PC-9 (cell line): ENCODE results near the gene NSMCE1. TPM values are rescaled to one million over a fixed set of nuclear protein-coding genes. Genes with fewer than 3 reads are reported as not detected.

Experiments
- BruUV-seq: library from RNA; stranded (reverse); fragments of 400-500 nt; replicated peaks from 2 replicates; lab custom pipeline; 2021; lab: Mats Ljungman, UMichigan
- CTCF ChIA-PET: fragments of 300-600 bp; sonication (Branson Sonifier 250); formaldehyde crosslinking; loops from one replicate; lab custom pipeline; 2022; ENCODE audit warnings: antibody characterized with exemption; lab: Charles Lee
- POLR2A ChIA-PET: fragments of 300-600 bp; sonication (Branson Sonifier 250); formaldehyde crosslinking; loops from one replicate; lab custom pipeline; 2022; ENCODE audit warnings: antibody characterized with exemption; ENCODE audit not compliant: unreplicated experiment; lab: Charles Lee
- DNase-seq, 2 experiments: peaks; one replicate each; pipeline versions ENCODE4 v3.0.0 to v3.0.0-alpha.2; 2015 to 2022; ENCODE audit warnings: mixed read lengths in 1 of 2
- H2AFZ ChIP-seq: fragments of 200-600 bp; sonication (generic); 2 replicates; pipeline ENCODE4 v1.8.1; 2017; ENCODE audit warnings: antibody characterized with exemption
- H3F3A ChIP-seq: fragments of 200-600 bp; sonication (generic); 2 replicates; pipeline ENCODE4 v1.8.1; 2017; ENCODE audit warnings: antibody characterized with exemption, mild to moderate bottlenecking, low read depth; ENCODE audit not compliant: insufficient read depth
- H3K27ac ChIP-seq: fragments of 200-600 bp; sonication (generic); 2 replicates; pipeline ENCODE4 v1.6.1; 2016; ENCODE audit warnings: mixed run types
- H3K27me3 ChIP-seq: fragments of 200-600 bp; sonication (generic); 2 replicates; pipeline ENCODE4 v1.6.1; 2016; ENCODE audit warnings: low read depth, mixed run types; ENCODE audit not compliant: insufficient read depth
- H3K36me3 ChIP-seq: fragments of 200-600 bp; sonication (generic); 2 replicates; pipeline ENCODE4 v1.6.1; 2016; ENCODE audit warnings: low read depth, mixed run types
- H3K4me1 ChIP-seq: fragments of 200-600 bp; sonication (generic); replicated peaks from 2 replicates; pipeline ENCODE4 v1.6.1; 2016; ENCODE audit warnings: mixed run types; ENCODE audit not compliant: insufficient read depth
- H3K4me2 ChIP-seq: fragments of 200-600 bp; sonication (generic); 2 replicates; pipeline ENCODE4 v1.6.1; 2017; ENCODE audit warnings: mixed run types
- H3K4me3 ChIP-seq: fragments of 200-600 bp; sonication (generic); 2 replicates; pipeline ENCODE4 v1.6.1; 2016; ENCODE audit warnings: mixed run types
- H3K79me2 ChIP-seq: fragments of 200-600 bp; sonication (generic); 2 replicates; pipeline ENCODE4 v1.6.1; 2017; ENCODE audit warnings: low read depth, mixed run types
- H3K9me2 ChIP-seq: fragments of 200-600 bp; sonication (generic); 2 replicates; pipeline ENCODE4 v1.8.1; 2017; ENCODE audit warnings: mild to moderate bottlenecking; ENCODE audit not compliant: insufficient read depth
- H3K9me3 ChIP-seq: fragments of 200-600 bp; sonication (generic); 2 replicates; pipeline ENCODE4 v1.8.1; 2016; ENCODE audit warnings: low read depth; ENCODE audit not compliant: insufficient read depth
- H4K20me1 ChIP-seq: fragments of 200-600 bp; sonication (generic); 2 replicates; pipeline ENCODE4 v1.8.1; 2017; ENCODE audit not compliant: insufficient read depth
- EZH2 ChIP-seq: fragments of 200-600 bp; sonication (generic); IDR thresholded peaks from 2 replicates; pipeline ENCODE4 v1.8.0; 2017; ENCODE audit warnings: antibody characterized with exemption, low read depth
- intact Hi-C: fragments of 100-400 bp; cut with micrococcal nuclease; formaldehyde crosslinking; loops from one replicate; pipeline ENCODE4 v1.10.0; 2022; ENCODE audit not compliant: unreplicated experiment
- total RNA-seq: library from RNA; stranded (reverse); gene quantifications from 2 replicates; pipeline ENCODE4 v1.2.3, GENCODE V29; 2021
- TF ChIP-seq, protein P1 (sequence below): fragments of 200-600 bp; sonication (generic); conservative IDR thresholded peaks from 2 replicates; pipeline ENCODE4 v1.6.1; 2017; ENCODE audit warnings: mixed run types, antibody characterized with exemption, mild to moderate bottlenecking, moderate library complexity

NSMCE1 gene
- total RNA-seq, 1 experiment from 2014 or later, result 114 TPM

DNA sequence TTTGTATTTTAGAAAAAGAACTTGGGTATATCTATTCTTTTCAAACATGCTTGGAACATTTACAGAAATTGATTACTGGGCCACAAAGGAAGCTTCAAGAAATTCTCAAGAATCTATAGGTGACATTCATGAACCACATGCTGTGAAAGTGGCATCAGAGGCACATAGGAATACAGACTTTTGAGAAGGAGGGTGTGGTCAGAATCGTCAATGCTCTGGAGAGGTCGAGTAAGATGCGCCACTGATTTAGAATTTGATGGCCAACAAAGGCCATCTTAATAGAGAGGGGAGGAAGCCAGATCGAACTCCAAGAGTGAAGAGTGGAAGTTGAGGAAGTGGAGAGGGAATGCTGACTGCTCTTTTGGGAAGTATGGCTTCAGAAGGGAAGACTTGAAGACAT is 3.5 kb upstream of the NSMCE1 start:
- no peak for TF ChIP-seq EZH2
- TF ChIP-seq, protein P1, sequence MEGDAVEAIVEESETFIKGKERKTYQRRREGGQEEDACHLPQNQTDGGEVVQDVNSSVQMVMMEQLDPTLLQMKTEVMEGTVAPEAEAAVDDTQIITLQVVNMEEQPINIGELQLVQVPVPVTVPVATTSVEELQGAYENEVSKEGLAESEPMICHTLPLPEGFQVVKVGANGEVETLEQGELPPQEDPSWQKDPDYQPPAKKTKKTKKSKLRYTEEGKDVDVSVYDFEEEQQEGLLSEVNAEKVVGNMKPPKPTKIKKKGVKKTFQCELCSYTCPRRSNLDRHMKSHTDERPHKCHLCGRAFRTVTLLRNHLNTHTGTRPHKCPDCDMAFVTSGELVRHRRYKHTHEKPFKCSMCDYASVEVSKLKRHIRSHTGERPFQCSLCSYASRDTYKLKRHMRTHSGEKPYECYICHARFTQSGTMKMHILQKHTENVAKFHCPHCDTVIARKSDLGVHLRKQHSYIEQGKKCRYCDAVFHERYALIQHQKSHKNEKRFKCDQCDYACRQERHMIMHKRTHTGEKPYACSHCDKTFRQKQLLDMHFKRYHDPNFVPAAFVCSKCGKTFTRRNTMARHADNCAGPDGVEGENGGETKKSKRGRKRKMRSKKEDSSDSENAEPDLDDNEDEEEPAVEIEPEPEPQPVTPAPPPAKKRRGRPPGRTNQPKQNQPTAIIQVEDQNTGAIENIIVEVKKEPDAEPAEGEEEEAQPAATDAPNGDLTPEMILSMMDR, result no peak
- H3K4me2 ChIP-seq, result no peak overlapping the region
- peaks cover 27% of the 10 kb centered on the region for H3K79me2 ChIP-seq
- H3K36me3 ChIP-seq, result no peaks in the 10 kb centered on the region
- 0 out of 2 replicates have a peak, but pooled peaks cover 6% of the 10 kb centered on the region for H3F3A ChIP-seq
- ChIA-PET POLR2A (no interaction called here), CTCF (no interaction called here)
- no peaks in the 10 kb centered on the region for H3K9me2 ChIP-seq
- H4K20me1 ChIP-seq, result no peaks in the 10 kb centered on the region
- no peaks in the 10 kb centered on the region for H3K27me3 ChIP-seq
- H3K4me1 ChIP-seq, result peaks cover 19% of the 10 kb centered on the region
- intact Hi-C loops, result no loop called here
- H3K4me3 ChIP-seq, result no peak overlapping the region
- BruUV-seq, result no TSS peak
- H3K9me3 ChIP-seq, result no peaks in the 10 kb centered on the region
- no peak overlapping the region for H3K27ac ChIP-seq
- no peak overlapping the region for H2AFZ ChIP-seq
- DNase-seq, result no peak

DNA sequence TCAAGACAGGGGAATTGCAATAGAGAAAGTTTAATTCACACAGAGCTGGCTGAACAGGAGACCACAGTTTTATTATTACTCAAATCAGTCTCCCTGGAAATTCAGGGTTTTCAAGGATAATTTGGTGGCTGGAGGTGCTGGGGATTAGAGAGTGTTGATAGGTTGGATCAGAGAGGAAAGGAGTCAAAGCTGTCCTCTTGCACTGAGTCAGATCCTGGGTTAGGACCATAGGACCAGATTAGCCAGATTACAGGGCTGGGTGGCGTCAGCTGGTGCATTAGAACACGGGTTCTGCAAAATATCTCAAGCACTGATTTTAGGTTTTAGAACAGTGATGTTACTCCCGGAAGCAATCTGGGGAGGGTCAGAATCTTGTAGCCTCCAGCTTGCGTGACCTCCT is 1.8 kb upstream of the NSMCE1 start:
- CTCF ChIA-PET, result interaction anchor here (2.3 kb wide), 1 partner anchor 35 kb away, joined by 5 read pairs; no protein-coding TSS in a partner anchor
- Histone ChIP-seq H3K9me3 (no peaks in the 10 kb centered on the region), H3K79me2 (peaks cover 39% of the 10 kb centered on the region), H3F3A (peaks cover 13% of the 10 kb centered on the region; the same call in 1 of the 2 replicates), H3K36me3 (no peaks in the 10 kb centered on the region), H2AFZ (no peak overlapping the region), H3K27me3 (no peaks in the 10 kb centered on the region), H3K4me2 (peak overlapping the region; percentile 89; the same call in 1 of the 2 replicates), H3K9me2 (no peaks in the 10 kb centered on the region), H3K4me1 (peaks cover 27% of the 10 kb centered on the region), H4K20me1 (no peaks in the 10 kb centered on the region), H3K4me3 (no peak overlapping the region), H3K27ac (no peak overlapping the region)
- TF ChIP-seq, protein P1, result no peak
- TF ChIP-seq EZH2, result no peak
- BruUV-seq, result no TSS peak
- no peak for DNase-seq
- intact Hi-C loops, result no loop called here
- POLR2A ChIA-PET, result no interaction called here

DNA sequence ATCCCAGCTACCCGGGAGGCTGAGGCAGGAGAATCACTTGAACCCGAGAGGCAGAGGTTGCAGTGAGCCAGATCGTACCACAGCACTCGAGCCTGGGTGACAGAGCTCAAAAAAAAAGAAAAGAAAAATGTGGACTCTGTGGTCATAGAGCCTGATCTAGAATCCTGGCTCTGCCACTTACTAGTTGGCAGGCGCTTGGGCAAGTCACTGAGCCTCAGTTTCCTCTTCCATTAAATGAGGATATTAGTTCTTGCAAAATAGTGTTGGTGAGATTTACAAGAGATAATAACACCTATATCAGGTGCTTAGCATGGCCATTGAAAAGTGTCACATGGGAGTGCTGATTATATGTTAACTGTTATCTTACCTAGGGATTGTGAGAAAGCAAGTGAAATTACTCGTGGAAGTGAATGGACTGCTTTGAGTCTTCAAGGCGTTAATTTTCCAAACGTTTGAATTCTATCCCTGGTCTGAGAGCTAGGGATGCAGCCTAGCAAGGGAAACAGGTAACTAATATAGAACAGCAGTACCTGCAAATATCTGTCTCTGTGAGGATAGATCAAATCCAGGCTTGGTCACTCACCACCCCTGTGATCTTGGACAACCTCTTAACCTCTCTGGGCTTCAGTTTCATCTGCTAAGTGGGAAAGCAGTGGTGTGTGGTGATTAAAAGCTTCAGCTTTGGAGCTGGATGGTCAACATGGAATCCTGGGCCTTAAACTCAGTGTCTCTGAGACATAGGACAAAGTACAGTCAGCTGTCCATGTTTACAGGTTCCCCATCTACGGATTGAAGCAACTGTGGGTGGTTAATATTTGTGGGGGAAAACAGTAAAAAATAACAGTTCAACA is 953 bp upstream of the NSMCE1 start:
- ChIA-PET CTCF (interaction anchor here (2.3 kb wide), 1 partner anchor 34 kb away, joined by 5 read pairs; no protein-coding TSS in a partner anchor), POLR2A (no interaction called here)
- peak overlapping the region; percentile 92 for H3K4me3 ChIP-seq
- BruUV-seq, result no TSS peak
- no peaks in the 10 kb centered on the region for H3K36me3 ChIP-seq
- H3K79me2 ChIP-seq, result peaks cover 41% of the 10 kb centered on the region
- H4K20me1 ChIP-seq, result no peaks in the 10 kb centered on the region
- no peaks in the 10 kb centered on the region for H3K9me3 ChIP-seq
- peak overlapping the region; percentile 94 for H2AFZ ChIP-seq
- intact Hi-C loops, result no loop called here
- H3K27me3 ChIP-seq, result no peaks in the 10 kb centered on the region
- H3K4me2 ChIP-seq, result peak overlapping the region; percentile 89
- no peaks in the 10 kb centered on the region for H3K9me2 ChIP-seq
- peak overlapping the region; percentile 78 for H3K27ac ChIP-seq
- DNase-seq, result no peak
- H3F3A ChIP-seq, result peaks cover 21% of the 10 kb centered on the region
- H3K4me1 ChIP-seq, result peaks cover 35% of the 10 kb centered on the region
- TF ChIP-seq EZH2, result no peak
- TF ChIP-seq, protein P1, result no peak
